Loucy (cell line): ENCODE measurements around the gene PKP4.

ENCODE experiments used
- CTCF ChIP-seq: fragments of 200-600 bp; sonication (generic); conservative IDR thresholded peaks from 2 replicates; pipeline ENCODE4 v1.5.1; 2014; ENCODE audit warnings: mild to moderate bottlenecking, antibody characterized with exemption, low read length
- EZH2phosphoT487 ChIP-seq: fragments of 200-600 bp; IDR thresholded peaks from 2 replicates; pipeline ENCODE4 v1.6.1; 2018; ENCODE audit warnings: antibody characterized with exemption, mild to moderate bottlenecking, moderate library complexity, borderline replicate concordance

GRCh38 chr2:158718196-158718585 lies 261.4 kb downstream of the PKP4 start:
- TF ChIP-seq EZH2phosphoT487 = no peak
- TF ChIP-seq CTCF = no peak
